ENCODE measurements around the gene USP31.
A peak's percentile ranks its signal among the peaks of the same experiment; 100 is the strongest.

The USP31 gene, protein sequence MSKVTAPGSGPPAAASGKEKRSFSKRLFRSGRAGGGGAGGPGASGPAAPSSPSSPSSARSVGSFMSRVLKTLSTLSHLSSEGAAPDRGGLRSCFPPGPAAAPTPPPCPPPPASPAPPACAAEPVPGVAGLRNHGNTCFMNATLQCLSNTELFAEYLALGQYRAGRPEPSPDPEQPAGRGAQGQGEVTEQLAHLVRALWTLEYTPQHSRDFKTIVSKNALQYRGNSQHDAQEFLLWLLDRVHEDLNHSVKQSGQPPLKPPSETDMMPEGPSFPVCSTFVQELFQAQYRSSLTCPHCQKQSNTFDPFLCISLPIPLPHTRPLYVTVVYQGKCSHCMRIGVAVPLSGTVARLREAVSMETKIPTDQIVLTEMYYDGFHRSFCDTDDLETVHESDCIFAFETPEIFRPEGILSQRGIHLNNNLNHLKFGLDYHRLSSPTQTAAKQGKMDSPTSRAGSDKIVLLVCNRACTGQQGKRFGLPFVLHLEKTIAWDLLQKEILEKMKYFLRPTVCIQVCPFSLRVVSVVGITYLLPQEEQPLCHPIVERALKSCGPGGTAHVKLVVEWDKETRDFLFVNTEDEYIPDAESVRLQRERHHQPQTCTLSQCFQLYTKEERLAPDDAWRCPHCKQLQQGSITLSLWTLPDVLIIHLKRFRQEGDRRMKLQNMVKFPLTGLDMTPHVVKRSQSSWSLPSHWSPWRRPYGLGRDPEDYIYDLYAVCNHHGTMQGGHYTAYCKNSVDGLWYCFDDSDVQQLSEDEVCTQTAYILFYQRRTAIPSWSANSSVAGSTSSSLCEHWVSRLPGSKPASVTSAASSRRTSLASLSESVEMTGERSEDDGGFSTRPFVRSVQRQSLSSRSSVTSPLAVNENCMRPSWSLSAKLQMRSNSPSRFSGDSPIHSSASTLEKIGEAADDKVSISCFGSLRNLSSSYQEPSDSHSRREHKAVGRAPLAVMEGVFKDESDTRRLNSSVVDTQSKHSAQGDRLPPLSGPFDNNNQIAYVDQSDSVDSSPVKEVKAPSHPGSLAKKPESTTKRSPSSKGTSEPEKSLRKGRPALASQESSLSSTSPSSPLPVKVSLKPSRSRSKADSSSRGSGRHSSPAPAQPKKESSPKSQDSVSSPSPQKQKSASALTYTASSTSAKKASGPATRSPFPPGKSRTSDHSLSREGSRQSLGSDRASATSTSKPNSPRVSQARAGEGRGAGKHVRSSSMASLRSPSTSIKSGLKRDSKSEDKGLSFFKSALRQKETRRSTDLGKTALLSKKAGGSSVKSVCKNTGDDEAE (N-terminal part only)

GRCh38 chr16:23149267-23149992 lies at the start of gene USP31:
USP31 (minus strand) TSS chr16:23149452; CDS start chr16:23149270, 182 bp downstream.
- TF ChIP-seq, protein P1, sequence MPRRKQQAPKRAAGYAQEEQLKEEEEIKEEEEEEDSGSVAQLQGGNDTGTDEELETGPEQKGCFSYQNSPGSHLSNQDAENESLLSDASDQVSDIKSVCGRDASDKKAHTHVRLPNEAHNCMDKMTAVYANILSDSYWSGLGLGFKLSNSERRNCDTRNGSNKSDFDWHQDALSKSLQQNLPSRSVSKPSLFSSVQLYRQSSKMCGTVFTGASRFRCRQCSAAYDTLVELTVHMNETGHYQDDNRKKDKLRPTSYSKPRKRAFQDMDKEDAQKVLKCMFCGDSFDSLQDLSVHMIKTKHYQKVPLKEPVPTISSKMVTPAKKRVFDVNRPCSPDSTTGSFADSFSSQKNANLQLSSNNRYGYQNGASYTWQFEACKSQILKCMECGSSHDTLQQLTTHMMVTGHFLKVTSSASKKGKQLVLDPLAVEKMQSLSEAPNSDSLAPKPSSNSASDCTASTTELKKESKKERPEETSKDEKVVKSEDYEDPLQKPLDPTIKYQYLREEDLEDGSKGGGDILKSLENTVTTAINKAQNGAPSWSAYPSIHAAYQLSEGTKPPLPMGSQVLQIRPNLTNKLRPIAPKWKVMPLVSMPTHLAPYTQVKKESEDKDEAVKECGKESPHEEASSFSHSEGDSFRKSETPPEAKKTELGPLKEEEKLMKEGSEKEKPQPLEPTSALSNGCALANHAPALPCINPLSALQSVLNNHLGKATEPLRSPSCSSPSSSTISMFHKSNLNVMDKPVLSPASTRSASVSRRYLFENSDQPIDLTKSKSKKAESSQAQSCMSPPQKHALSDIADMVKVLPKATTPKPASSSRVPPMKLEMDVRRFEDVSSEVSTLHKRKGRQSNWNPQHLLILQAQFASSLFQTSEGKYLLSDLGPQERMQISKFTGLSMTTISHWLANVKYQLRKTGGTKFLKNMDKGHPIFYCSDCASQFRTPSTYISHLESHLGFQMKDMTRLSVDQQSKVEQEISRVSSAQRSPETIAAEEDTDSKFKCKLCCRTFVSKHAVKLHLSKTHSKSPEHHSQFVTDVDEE (CRISPR knock-in tag; IDR thresholded peaks at IDR 0.05), result peak; percentile 99
- TF ChIP-seq CSDC2 (CRISPR knock-in tag; IDR thresholded peaks at IDR 0.05) (peak; percentile 98), ZNF70 (CRISPR knock-in tag; IDR thresholded peaks at IDR 0.05) (peak; percentile 78), SNAI2 (CRISPR knock-in tag; IDR thresholded peaks at IDR 0.05) (peak; percentile 95), OSR1 (CRISPR knock-in tag; IDR thresholded peaks at IDR 0.05) (0 out of 2 replicates have a peak, but pooled peaks have one; percentile 52), ZC3H10 (CRISPR knock-in tag; IDR thresholded peaks at IDR 0.05) (no peak), ZNF565 (CRISPR knock-in tag; conservative IDR thresholded peaks at IDR 0.05; ENCODE audit: low read depth) (peak; percentile 74; the same call in 1 of the 2 replicates), GLIS3 (CRISPR knock-in tag; IDR thresholded peaks at IDR 0.05) (no peak), PPARA (CRISPR knock-in tag; IDR thresholded peaks at IDR 0.05; ENCODE audit: borderline replicate concordance) (peak; percentile 93; the same call in 1 of the 2 replicates), ARNTL (CRISPR knock-in tag; IDR thresholded peaks at IDR 0.05; ENCODE audit: borderline replicate concordance, low read depth) (peak; percentile 81; the same call in 1 of the 2 replicates), ZFP3 (CRISPR knock-in tag; IDR thresholded peaks at IDR 0.05) (peak; percentile 90), ESRRG (CRISPR knock-in tag; IDR thresholded peaks at IDR 0.05) (no peak), ZFP30 (CRISPR knock-in tag; IDR thresholded peaks at IDR 0.05) (peak; percentile 62; the same call in 1 of the 2 replicates), BACH2 (CRISPR knock-in tag; IDR thresholded peaks at IDR 0.05; ENCODE audit: borderline replicate concordance) (peak; percentile 83; the same call in 1 of the 2 replicates), CREB5 (CRISPR knock-in tag; IDR thresholded peaks at IDR 0.05; ENCODE audit: low read depth) (no peak), TCF4 (CRISPR knock-in tag; IDR thresholded peaks at IDR 0.05; ENCODE audit: borderline replicate concordance) (no peak), ZNF8 (CRISPR knock-in tag; IDR thresholded peaks at IDR 0.05) (peak; percentile 33; the same call in 1 of the 2 replicates), ISL1 (CRISPR knock-in tag; IDR thresholded peaks at IDR 0.05) (no peak), RARB (CRISPR knock-in tag; IDR thresholded peaks at IDR 0.05) (no peak), TOX (CRISPR knock-in tag; IDR thresholded peaks at IDR 0.05; ENCODE audit: borderline replicate concordance) (no peak), PATZ1 (CRISPR knock-in tag; IDR thresholded peaks at IDR 0.05; ENCODE audit: borderline replicate concordance) (no peak)
- TF ChIP-seq, protein P2, sequence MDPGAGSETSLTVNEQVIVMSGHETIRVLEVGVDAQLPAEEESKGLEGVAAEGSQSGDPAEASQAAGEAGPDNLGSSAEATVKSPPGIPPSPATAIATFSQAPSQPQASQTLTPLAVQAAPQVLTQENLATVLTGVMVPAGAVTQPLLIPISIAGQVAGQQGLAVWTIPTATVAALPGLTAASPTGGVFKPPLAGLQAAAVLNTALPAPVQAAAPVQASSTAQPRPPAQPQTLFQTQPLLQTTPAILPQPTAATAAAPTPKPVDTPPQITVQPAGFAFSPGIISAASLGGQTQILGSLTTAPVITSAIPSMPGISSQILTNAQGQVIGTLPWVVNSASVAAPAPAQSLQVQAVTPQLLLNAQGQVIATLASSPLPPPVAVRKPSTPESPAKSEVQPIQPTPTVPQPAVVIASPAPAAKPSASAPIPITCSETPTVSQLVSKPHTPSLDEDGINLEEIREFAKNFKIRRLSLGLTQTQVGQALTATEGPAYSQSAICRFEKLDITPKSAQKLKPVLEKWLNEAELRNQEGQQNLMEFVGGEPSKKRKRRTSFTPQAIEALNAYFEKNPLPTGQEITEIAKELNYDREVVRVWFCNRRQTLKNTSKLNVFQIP (CRISPR knock-in tag; IDR thresholded peaks at IDR 0.05; ENCODE audit: borderline replicate concordance, low read depth), result no peak
- TF ChIP-seq, protein P3, sequence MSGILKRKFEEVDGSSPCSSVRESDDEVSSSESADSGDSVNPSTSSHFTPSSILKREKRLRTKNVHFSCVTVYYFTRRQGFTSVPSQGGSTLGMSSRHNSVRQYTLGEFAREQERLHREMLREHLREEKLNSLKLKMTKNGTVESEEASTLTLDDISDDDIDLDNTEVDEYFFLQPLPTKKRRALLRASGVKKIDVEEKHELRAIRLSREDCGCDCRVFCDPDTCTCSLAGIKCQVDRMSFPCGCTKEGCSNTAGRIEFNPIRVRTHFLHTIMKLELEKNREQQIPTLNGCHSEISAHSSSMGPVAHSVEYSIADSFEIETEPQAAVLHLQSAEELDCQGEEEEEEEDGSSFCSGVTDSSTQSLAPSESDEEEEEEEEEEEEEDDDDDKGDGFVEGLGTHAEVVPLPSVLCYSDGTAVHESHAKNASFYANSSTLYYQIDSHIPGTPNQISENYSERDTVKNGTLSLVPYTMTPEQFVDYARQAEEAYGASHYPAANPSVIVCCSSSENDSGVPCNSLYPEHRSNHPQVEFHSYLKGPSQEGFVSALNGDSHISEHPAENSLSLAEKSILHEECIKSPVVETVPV (CRISPR knock-in tag; IDR thresholded peaks at IDR 0.05), result no peak
- ATAC-seq, result peak; percentile 100

All from SK-N-SH treated with all-trans-retinoic acid at 6 μM for 48 hours (cell line).